MM.1S (cell line): ENCODE measurements around the gene SEPHS2.
A peak's percentile ranks its signal among the peaks of the same experiment; 100 is the strongest.
"Not testable (repeated sequence)": the region's sequence is repeated elsewhere in the genome, so short reads cannot be mapped to it uniquely, and the experiment has no call there.

Experiments
- DNase-seq: peaks from one replicate; pipeline ENCODE4 v3.0.0-alpha.2; 2015
- H2AFZ ChIP-seq: fragments of 300-600 bp; sonication (generic); 2 replicates; pipeline ENCODE4 v1.6.0; 2016; ENCODE audit warnings: antibody characterized with exemption, low read length
- H3F3A ChIP-seq: fragments of 300-600 bp; sonication (generic); 2 replicates; pipeline ENCODE4 v1.6.1; 2016; ENCODE audit warnings: mild to moderate bottlenecking, antibody characterized with exemption, low read length, moderate library complexity, mixed read lengths; ENCODE audit not compliant: insufficient read depth
- H3K27ac ChIP-seq: fragments of 300-600 bp; sonication (generic); 2 replicates; pipeline ENCODE4 v1.5.1; 2016; ENCODE audit warnings: mild to moderate bottlenecking, low read length
- H3K27me3 ChIP-seq: fragments of 300-600 bp; sonication (generic); replicated peaks from 2 replicates; pipeline ENCODE4 v1.6.0; 2016; ENCODE audit warnings: low read length; ENCODE audit not compliant: insufficient read depth
- H3K36me3 ChIP-seq: fragments of 300-600 bp; sonication (generic); replicated peaks from 2 replicates; pipeline ENCODE4 v1.6.1; 2016; ENCODE audit warnings: mild to moderate bottlenecking, low read length, mixed read lengths; ENCODE audit not compliant: insufficient read depth
- H3K4me1 ChIP-seq: fragments of 300-600 bp; sonication (generic); 2 replicates; pipeline ENCODE4 v1.6.1; 2016; ENCODE audit warnings: low read length, mixed read lengths
- H3K4me2 ChIP-seq: fragments of 300-600 bp; sonication (generic); 2 replicates; pipeline ENCODE4 v1.6.0; 2016; ENCODE audit warnings: low read depth, low read length
- H3K4me3 ChIP-seq: fragments of 300-600 bp; sonication (generic); 2 replicates; pipeline ENCODE4 v1.5.1; 2016; ENCODE audit warnings: low read length, mixed read lengths
- H3K79me2 ChIP-seq: fragments of 300-600 bp; sonication (generic); 2 replicates; pipeline ENCODE4 v1.6.1; 2016; ENCODE audit warnings: mixed run types, low read length, mixed read lengths
- H3K9ac ChIP-seq: fragments of 300-600 bp; sonication (generic); 2 replicates; pipeline ENCODE4 v1.6.1; 2016; ENCODE audit warnings: low read length, mixed read lengths
- H3K9me2 ChIP-seq: fragments of 300-600 bp; sonication (generic); replicated peaks from 2 replicates; pipeline ENCODE4 v1.6.1; 2016; ENCODE audit warnings: mild to moderate bottlenecking, low read length, mixed read lengths; ENCODE audit not compliant: insufficient read depth
- H3K9me3 ChIP-seq: fragments of 300-600 bp; sonication (generic); replicated peaks from 2 replicates; pipeline ENCODE4 v1.6.1; 2016; ENCODE audit warnings: mild to moderate bottlenecking, low read length, mixed read lengths; ENCODE audit not compliant: insufficient read depth
- H4K20me1 ChIP-seq: fragments of 300-600 bp; sonication (generic); 2 replicates; pipeline ENCODE4 v1.6.1; 2016; ENCODE audit warnings: mild to moderate bottlenecking, low read length, moderate library complexity, mixed read lengths; ENCODE audit not compliant: insufficient read depth
- EZH2 ChIP-seq: fragments of 300-600 bp; sonication (generic); optimal IDR thresholded peaks from 2 replicates; pipeline ENCODE3; 2017; ENCODE audit warnings: low read depth, mild to moderate bottlenecking, antibody characterized with exemption, low read length, mixed read lengths
- EZH2phosphoT487 ChIP-seq: fragments of 300-600 bp; sonication (generic); IDR thresholded peaks from 2 replicates; pipeline ENCODE4 v1.6.1; 2018; ENCODE audit warnings: antibody characterized with exemption, low read length
- TF ChIP-seq, protein P1 (sequence below): fragments of 300-600 bp; sonication (generic); IDR thresholded peaks from 2 replicates; pipeline ENCODE4 v1.5.1; 2016; ENCODE audit warnings: antibody characterized with exemption, low read length, mixed read lengths

SEPHS2 gene

DNA sequence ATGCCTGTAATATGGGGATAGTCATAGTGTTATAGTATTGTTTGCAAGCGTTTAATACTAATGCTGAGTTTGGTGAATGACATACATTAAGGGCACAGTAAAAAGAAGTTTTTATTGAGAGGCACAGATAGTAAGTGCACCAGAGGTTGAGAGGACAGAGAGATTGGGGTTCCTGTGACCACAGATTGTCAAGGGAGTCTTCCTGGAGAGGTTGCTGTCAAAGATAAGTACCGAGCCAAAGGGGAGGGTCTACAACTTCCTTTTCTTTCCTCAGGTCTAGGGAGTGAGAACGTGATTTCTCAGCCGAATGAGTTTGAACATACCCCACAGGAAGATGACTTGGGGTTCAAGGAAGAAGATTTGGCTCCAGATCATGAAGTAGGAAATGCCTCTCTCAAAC lies 48.6 kb downstream of the SEPHS2 start:
- H3K27me3 ChIP-seq, result no peaks in the 10 kb centered on the region
- H2AFZ ChIP-seq, result no peak overlapping the region
- H4K20me1 ChIP-seq, result no peaks in the 10 kb centered on the region
- no peak overlapping the region for H3K9ac ChIP-seq
- H3F3A ChIP-seq, result peaks cover 29% of the 10 kb centered on the region
- DNase-seq, result no peak
- no peaks in the 10 kb centered on the region for H3K9me2 ChIP-seq
- TF ChIP-seq EZH2 (no peak), EZH2phosphoT487 (no peak)
- TF ChIP-seq, protein P1, sequence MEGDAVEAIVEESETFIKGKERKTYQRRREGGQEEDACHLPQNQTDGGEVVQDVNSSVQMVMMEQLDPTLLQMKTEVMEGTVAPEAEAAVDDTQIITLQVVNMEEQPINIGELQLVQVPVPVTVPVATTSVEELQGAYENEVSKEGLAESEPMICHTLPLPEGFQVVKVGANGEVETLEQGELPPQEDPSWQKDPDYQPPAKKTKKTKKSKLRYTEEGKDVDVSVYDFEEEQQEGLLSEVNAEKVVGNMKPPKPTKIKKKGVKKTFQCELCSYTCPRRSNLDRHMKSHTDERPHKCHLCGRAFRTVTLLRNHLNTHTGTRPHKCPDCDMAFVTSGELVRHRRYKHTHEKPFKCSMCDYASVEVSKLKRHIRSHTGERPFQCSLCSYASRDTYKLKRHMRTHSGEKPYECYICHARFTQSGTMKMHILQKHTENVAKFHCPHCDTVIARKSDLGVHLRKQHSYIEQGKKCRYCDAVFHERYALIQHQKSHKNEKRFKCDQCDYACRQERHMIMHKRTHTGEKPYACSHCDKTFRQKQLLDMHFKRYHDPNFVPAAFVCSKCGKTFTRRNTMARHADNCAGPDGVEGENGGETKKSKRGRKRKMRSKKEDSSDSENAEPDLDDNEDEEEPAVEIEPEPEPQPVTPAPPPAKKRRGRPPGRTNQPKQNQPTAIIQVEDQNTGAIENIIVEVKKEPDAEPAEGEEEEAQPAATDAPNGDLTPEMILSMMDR, result no peak
- H3K27ac ChIP-seq, result no peak overlapping the region
- 0 out of 2 replicates have a peak, but pooled peaks cover 4% of the 10 kb centered on the region for H3K4me1 ChIP-seq
- H3K9me3 ChIP-seq, result no peaks in the 10 kb centered on the region
- H3K36me3 ChIP-seq, result 0 out of 2 replicates have a peak, but pooled peaks cover 2% of the 10 kb centered on the region
- H3K4me2 ChIP-seq, result no peak overlapping the region; the same call in 1 of the 2 replicates
- H3K4me3 ChIP-seq, result no peak overlapping the region
- H3K79me2 ChIP-seq, result peaks cover 25% of the 10 kb centered on the region

DNA sequence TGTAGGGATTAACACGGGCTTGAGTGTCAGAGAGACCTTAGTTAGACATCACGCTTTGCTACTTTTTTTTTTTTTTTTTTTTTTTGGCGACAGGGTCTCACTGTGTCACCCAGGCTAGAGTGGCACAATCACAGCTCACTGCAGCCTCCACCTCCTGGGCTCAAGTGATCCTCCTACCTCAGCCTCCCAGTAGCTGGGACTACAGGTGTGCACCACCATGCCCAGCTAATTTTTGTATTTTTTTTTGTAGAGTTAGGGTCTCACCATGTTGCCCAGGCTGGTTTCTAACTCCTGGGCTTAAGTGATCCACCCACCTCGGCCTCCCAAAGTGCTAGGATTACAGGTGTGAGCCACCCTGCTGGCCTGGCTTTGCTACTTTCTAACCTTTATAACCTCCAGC lies 49.0 kb downstream of the SEPHS2 start:
- H3F3A ChIP-seq, result peaks cover 29% of the 10 kb centered on the region

DNA sequence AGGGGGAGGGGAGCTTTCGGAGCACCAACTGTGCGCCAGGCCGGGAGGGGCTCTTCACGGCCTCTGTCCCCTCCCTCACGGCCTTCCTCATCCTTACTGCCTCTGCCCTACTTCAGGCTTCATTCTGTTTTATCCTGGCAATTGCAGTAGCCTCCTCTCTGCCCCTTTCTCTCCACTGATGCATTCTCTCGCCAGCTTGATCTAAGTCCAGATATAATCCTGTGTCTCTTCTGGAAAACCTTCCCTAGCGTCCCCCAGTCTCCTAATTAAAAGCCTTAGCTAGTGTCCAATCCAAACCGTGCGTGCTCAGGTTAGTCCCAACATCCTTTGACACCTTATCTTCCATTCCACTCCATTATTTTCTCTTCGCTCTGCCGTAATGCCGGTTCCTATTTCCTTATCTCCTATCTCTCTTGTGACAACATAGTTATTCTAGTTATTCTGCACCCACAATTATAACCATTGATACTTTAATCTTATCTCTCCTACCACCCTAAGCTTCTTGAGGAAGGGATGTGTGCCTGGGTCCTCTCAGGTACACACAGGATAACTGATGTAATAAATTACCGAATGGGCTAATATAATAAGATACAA lies 49.6 kb downstream of the SEPHS2 start:
- Histone ChIP-seq H3K36me3 (0 out of 2 replicates have a peak, but pooled peaks cover 2% of the 10 kb centered on the region), H3K9me2 (no peaks in the 10 kb centered on the region), H3K9ac (peak overlapping the region; percentile 76), H2AFZ (peak overlapping the region; percentile 78), H3K79me2 (peaks cover 25% of the 10 kb centered on the region), H3K4me3 (peak overlapping the region; percentile 97), H3K4me2 (peak overlapping the region; percentile 87), H3F3A (peaks cover 29% of the 10 kb centered on the region), H3K27ac (peak overlapping the region; percentile 28; the same call in 1 of the 2 replicates), H3K9me3 (no peaks in the 10 kb centered on the region), H4K20me1 (no peaks in the 10 kb centered on the region), H3K27me3 (no peaks in the 10 kb centered on the region), H3K4me1 (0 out of 2 replicates have a peak, but pooled peaks cover 4% of the 10 kb centered on the region)
- DNase-seq, result no peak
- TF ChIP-seq, protein P1, result no peak

More for the DNA sequence above, 49.0 kb downstream of the SEPHS2 start:
- H4K20me1 ChIP-seq, H3K9me2 ChIP-seq, H2AFZ ChIP-seq, H3K9ac ChIP-seq, H3K27me3 ChIP-seq, H3K9me3 ChIP-seq, H3K4me1 ChIP-seq, DNase-seq, H3K36me3 ChIP-seq, H3K27ac ChIP-seq: not testable (repeated sequence)
- Histone ChIP-seq H3K4me3 (peak overlapping the region; percentile 97), H3K79me2 (peaks cover 25% of the 10 kb centered on the region), H3K4me2 (peak overlapping the region; percentile 87)
